ENCODE data around the gene FBXO45.
"Not testable (repeated sequence)": the region's sequence is repeated elsewhere in the genome, so short reads cannot be mapped to it uniquely, and the experiment has no call there.

Gene FBXO45

GRCh38 chr3:196620161-196620604, 51.7 kb downstream of the FBXO45 start:
- no peak for DNase-seq

- DNase-seq = no peak
These were observed 52.2 kb downstream of the FBXO45 start for GRCh38 chr3:196620684-196621083.

- no peak for DNase-seq
These were observed 53.2 kb downstream of the FBXO45 start for GRCh38 chr3:196621611-196622010.

- no peak for DNase-seq
These were observed 55.8 kb downstream of the FBXO45 start for GRCh38 chr3:196624067-196624790.

- DNase-seq = no peak
These were observed 56.4 kb downstream of the FBXO45 start for GRCh38 chr3:196624907-196625306.

- DNase-seq = no peak
These were observed 56.9 kb downstream of the FBXO45 start for GRCh38 chr3:196625331-196625730.

- no peak for DNase-seq
These were observed 59.4 kb downstream of the FBXO45 start for GRCh38 chr3:196627918-196628231.

GRCh38 chr3:196629228-196629627, 60.8 kb downstream of the FBXO45 start:
- no peak for DNase-seq

GRCh38 chr3:196631682-196632045, 63.2 kb downstream of the FBXO45 start:
- DNase-seq = peak; percentile 36 to 51

GRCh38 chr3:196632046-196632751, 63.7 kb downstream of the FBXO45 start:
- DNase-seq = peak; percentile 75 to 79

- no peak for DNase-seq
These were observed 65.2 kb downstream of the FBXO45 start for GRCh38 chr3:196633555-196634151.

- DNase-seq = no peak
These were observed 65.8 kb downstream of the FBXO45 start for GRCh38 chr3:196634224-196634623.

GRCh38 chr3:196634829-196635228, 66.4 kb downstream of the FBXO45 start:
- no peak for DNase-seq

GRCh38 chr3:196636369-196637349, 68.2 kb downstream of the FBXO45 start:
- no peak for DNase-seq

GRCh38 chr3:196637941-196638340, 69.5 kb downstream of the FBXO45 start:
- not testable (repeated sequence) for DNase-seq

All from activated CD4-positive, alpha-beta T cell treated with anti-CD3 and anti-CD28 coated beads for 4 hours (primary cell).